T-cell (primary cell): ENCODE data around the gene OR12D2. TPM values are rescaled to one million over a fixed set of nuclear protein-coding genes. Genes with fewer than 3 reads are reported as not detected.
"Not testable (repeated sequence)": the region's sequence is repeated elsewhere in the genome, so short reads cannot be mapped to it uniquely, and the experiment has no call there.

Source experiments
- ATAC-seq, 4 experiments: fragments of 200-7000 bp in 3 of 4; fragments of 150-1000 bp in 1 of 4; cut with Tn5 transposase; replicated peaks in 1 of 4; 1 replicate in 3 of 4; 2 replicates in 1 of 4; pipeline ENCODE4 v1.10.0; 2021; ENCODE audit warnings: moderate library complexity in 3 of 4, mild to moderate bottlenecking in 2 of 4, moderate number of reproducible peaks in 1 of 4
- CTCF ChIA-PET, 2 donors: fragments of 300-600 bp; sonication (Branson Sonifier 250); formaldehyde crosslinking; loops; one replicate each; lab custom pipeline; 2022; ENCODE audit warnings: antibody characterized with exemption in 2 of 2; lab: Charles Lee
- POLR2A ChIA-PET, 2 donors: fragments of 300-600 bp; sonication (Branson Sonifier 250); formaldehyde crosslinking; loops; one replicate each; lab custom pipeline; 2022; ENCODE audit warnings: antibody characterized with exemption in 2 of 2; lab: Charles Lee
- DNase-seq, 35 experiments: peaks; one replicate each; pipeline versions ENCODE4 v3.0.0 to v3.0.0-alpha.2; 2013 to 2023
- H3K27ac ChIP-seq: one replicate; pipeline ENCODE4 v1.5.1; 2013; ENCODE audit warnings: low read length
- H3K27me3 ChIP-seq, 2 experiments: replicated peaks in 1 of 2; 1 replicate in 1 of 2; 2 replicates in 1 of 2; pipeline versions ENCODE4 v1.6.1 to v1.7.0; 2013; ENCODE audit warnings: low read length in 1 of 2, mixed read lengths in 1 of 2; ENCODE audit not compliant: control insufficient read depth in 2 of 2, insufficient read depth in 2 of 2; ENCODE audit errors: extremely low read depth in 1 of 2
- H3K36me3 ChIP-seq, 2 donors: 1 replicate in 1 of 2; 2 replicates in 1 of 2; pipeline versions ENCODE4 v1.6.1 to v1.7.0; 2013; ENCODE audit warnings: low read length in 1 of 2; ENCODE audit not compliant: control insufficient read depth in 2 of 2, insufficient read depth in 1 of 2; ENCODE audit errors: extremely low read depth in 1 of 2
- H3K4me1 ChIP-seq, 2 experiments: 1 replicate in 1 of 2; 2 replicates in 1 of 2; pipeline versions ENCODE4 v1.6.1 to v1.7.0; 2013; ENCODE audit warnings: low read length in 2 of 2, mixed read lengths in 1 of 2; ENCODE audit not compliant: insufficient read depth in 2 of 2, control insufficient read depth in 1 of 2; ENCODE audit errors: extremely low read depth in 1 of 2
- H3K4me3 ChIP-seq, 2 donors: 1 replicate in 1 of 2; 2 replicates in 1 of 2; pipeline versions ENCODE4 v1.5.1 to v1.7.0; 2013; ENCODE audit warnings: mild to moderate bottlenecking in 2 of 2, low read length in 1 of 2, moderate library complexity in 1 of 2; ENCODE audit not compliant: control insufficient read depth in 1 of 2; ENCODE audit errors: extremely low read depth in 1 of 2
- H3K9me3 ChIP-seq: 2 replicates; pipeline ENCODE4 v1.7.0; 2013
- H3K27ac Mint-ChIP-seq, 2 donors: one replicate each; pipeline ENCODE4 v1.8.0; 2020 to 2021; ENCODE audit warnings: mild to moderate bottlenecking in 2 of 2, mixed read lengths in 2 of 2
- H3K27me3 Mint-ChIP-seq, 2 donors: one replicate each; pipeline ENCODE4 v1.8.0; 2021 to 2022; ENCODE audit warnings: mixed read lengths in 2 of 2
- H3K36me3 Mint-ChIP-seq: one replicate; pipeline ENCODE4 v1.8.0; 2021; ENCODE audit warnings: mixed read lengths
- H3K4me1 Mint-ChIP-seq, 3 donors: one replicate each; pipeline ENCODE4 v1.8.0; 2020 to 2022; ENCODE audit warnings: mixed read lengths in 3 of 3, mild to moderate bottlenecking in 1 of 3
- H3K4me3 Mint-ChIP-seq, 3 donors: one replicate each; pipeline ENCODE4 v1.8.0; 2020 to 2022; ENCODE audit warnings: mild to moderate bottlenecking in 3 of 3, mixed read lengths in 3 of 3, moderate library complexity in 3 of 3
- H3K9me3 Mint-ChIP-seq, 3 donors: one replicate each; pipeline ENCODE4 v1.8.0; 2020 to 2022; ENCODE audit warnings: mixed read lengths in 3 of 3
- WGBS: methylation state at CpG from one replicate; pipeline ENCODE4 v1.1.5; 2013; ENCODE audit warnings: missing lambda C conversion rate; ENCODE audit not compliant: insufficient coverage; 5-methylcytosine and 5-hydroxymethylcytosine counted together
- total RNA-seq, 35 experiments: library from RNA in 6 of 35; stranded (reverse) in 6 of 35; fragments of 120-200 nt in 1 of 35; gene quantifications; one replicate each; pipeline versions ENCODE4 v1.2.1 to v1.2.4 and lab custom pipeline; 2013 to 2026

OR12D2 gene
- total RNA-seq, 5 donors from 2014 or later (not counting 1 experiment from before 2014, with no cell fraction given): not detected

- no CpG with 5 or more reads among the region's 2 CpGs for WGBS
- DNase-seq: no peak
- H3K4me1 Mint-ChIP-seq: no peaks in the 10 kb centered on the region
- Histone ChIP-seq H3K27ac (no peak overlapping the region), H3K4me3 (no peak overlapping the region), H3K27me3 (peaks cover 0 to 13% of the 10 kb centered on the region in 2 experiments), H3K4me1 (no peaks in the 10 kb centered on the region), H3K9me3 (no peaks in the 10 kb centered on the region), H3K36me3 (no peaks in the 10 kb centered on the region)
- H3K27me3 Mint-ChIP-seq: peaks cover 52 to 55% of the 10 kb centered on the region in 2 donors
- H3K9me3 Mint-ChIP-seq: peaks cover 0 to 4% (median 0%) of the 10 kb centered on the region in 3 donors
- ChIA-PET CTCF (no interaction called here), POLR2A (no interaction called here)
- no peak overlapping the region for H3K27ac Mint-ChIP-seq
- H3K36me3 Mint-ChIP-seq: no peaks in the 10 kb centered on the region
- no peak overlapping the region for H3K4me3 Mint-ChIP-seq
- no peak for ATAC-seq
Measured at GRCh38 chr6:29424575-29424974, 29.1 kb downstream of the OR12D2 start.

GRCh38 chr6:29425075-29425474 lies 29.6 kb downstream of the OR12D2 start:
- H3K36me3 Mint-ChIP-seq: no peaks in the 10 kb centered on the region
- H3K27me3 ChIP-seq: peaks cover 0 to 13% of the 10 kb centered on the region in 2 experiments
- no peaks in the 10 kb centered on the region for H3K4me1 ChIP-seq
- H3K4me3 ChIP-seq: no peak overlapping the region
- H3K27me3 Mint-ChIP-seq: peaks cover 48 to 51% of the 10 kb centered on the region in 2 donors
- WGBS: no CpG with 5 or more reads among the region's 1 CpG
- H3K4me3 Mint-ChIP-seq: no peak overlapping the region
- no peaks in the 10 kb centered on the region for H3K9me3 ChIP-seq
- H3K27ac ChIP-seq: no peak overlapping the region
- H3K4me1 Mint-ChIP-seq: no peaks in the 10 kb centered on the region
- ChIA-PET POLR2A (no interaction called here), CTCF (no interaction called here)
- H3K36me3 ChIP-seq: no peaks in the 10 kb centered on the region
- peaks cover 0 to 4% (median 0%) of the 10 kb centered on the region in 3 donors for H3K9me3 Mint-ChIP-seq
- no peak overlapping the region for H3K27ac Mint-ChIP-seq
- ATAC-seq (no peak), DNase-seq (no peak)

- WGBS: 100% methylated on average over 2 of the region's 3 CpGs
- no peaks in the 10 kb centered on the region for H3K4me1 Mint-ChIP-seq
Measured at GRCh38 chr6:29426654-29427053, 31.2 kb downstream of the OR12D2 start.

GRCh38 chr6:29436730-29437129 lies 41.3 kb downstream of the OR12D2 start:
- H3K36me3 ChIP-seq, H3K27ac ChIP-seq, DNase-seq, H3K9me3 ChIP-seq, H3K4me1 Mint-ChIP-seq, POLR2A ChIA-PET, H3K27ac Mint-ChIP-seq, H3K4me1 ChIP-seq, ATAC-seq, H3K4me3 Mint-ChIP-seq, H3K36me3 Mint-ChIP-seq, CTCF ChIA-PET, H3K4me3 ChIP-seq: not testable (repeated sequence)
- 86% methylated on average over 5 of the region's 18 CpGs for WGBS
- Mint-ChIP-seq H3K27me3 (peaks cover 48 to 61% of the 10 kb centered on the region in 2 donors), H3K9me3 (peaks cover 0 to 15% (median 0%) of the 10 kb centered on the region in 3 donors)
- peaks cover 2 to 11% of the 10 kb centered on the region in 2 experiments for H3K27me3 ChIP-seq

More at GRCh38 chr6:29426654-29427053, 31.2 kb downstream of the OR12D2 start:
- no peaks in the 10 kb centered on the region for H3K9me3 Mint-ChIP-seq
- Histone ChIP-seq H3K4me1 (no peaks in the 10 kb centered on the region), H3K27ac (no peak overlapping the region), H3K9me3 (no peaks in the 10 kb centered on the region), H3K36me3 (no peaks in the 10 kb centered on the region), H3K27me3 (peaks cover 0 to 13% of the 10 kb centered on the region in 2 experiments), H3K4me3 (no peak overlapping the region)
- H3K27me3 Mint-ChIP-seq: peaks cover 37 to 46% of the 10 kb centered on the region in 2 donors
- ATAC-seq (no peak), DNase-seq (no peak)
- POLR2A ChIA-PET: no interaction called here
- H3K4me3 Mint-ChIP-seq: no peak overlapping the region
- no peak overlapping the region for H3K27ac Mint-ChIP-seq
- CTCF ChIA-PET: no interaction called here
- H3K36me3 Mint-ChIP-seq: no peaks in the 10 kb centered on the region

GRCh38 chr6:29439006-29439405 lies 43.6 kb downstream of the OR12D2 start, which contains the start of gene OR10C1:
TSS of gene OR10C1 (plus strand) at chr6:29439306. CDS start at chr6:29440016, 710 bp downstream.
- Histone ChIP-seq H3K4me3 (no peak within 1 kb of the TSS), H3K27me3 (peaks cover 0 to 11% of the 10 kb centered on the region in 2 experiments), H3K4me1 (no peaks in the 10 kb centered on the region), H3K27ac (no peak within 1 kb of the TSS), H3K9me3 (no peaks in the 10 kb centered on the region), H3K36me3 (no peaks in the 10 kb centered on the region)
- no peak for ATAC-seq
- H3K36me3 Mint-ChIP-seq: no peaks in the 10 kb centered on the region
- no peak for DNase-seq
- no peaks in the 10 kb centered on the region for H3K4me1 Mint-ChIP-seq
- H3K27me3 Mint-ChIP-seq: peaks cover 47 to 57% of the 10 kb centered on the region in 2 donors
- H3K9me3 Mint-ChIP-seq: peaks cover under 1 to 11% (median under 1%) of the 10 kb centered on the region in 3 donors
- ChIA-PET CTCF (interaction anchor here in 1 of 2 donors (0.6 kb wide), 1 partner anchor 158 kb away, joined by 3 read pairs; no protein-coding TSS in a partner anchor), POLR2A (no interaction called here)
- H3K27ac Mint-ChIP-seq: no peak within 1 kb of the TSS
- H3K4me3 Mint-ChIP-seq: no peak within 1 kb of the TSS

- peaks cover 4 to 9% (median 6%) of the 10 kb centered on the region in 3 donors for H3K9me3 Mint-ChIP-seq
- Histone ChIP-seq H3K27ac (no peak overlapping the region), H3K36me3 (no peaks in the 10 kb centered on the region), H3K27me3 (peaks cover 0 to 25% of the 10 kb centered on the region in 2 experiments), H3K4me1 (no peaks in the 10 kb centered on the region), H3K9me3 (no peaks in the 10 kb centered on the region), H3K4me3 (no peak overlapping the region)
- ChIA-PET CTCF (no interaction called here), POLR2A (no interaction called here)
- H3K4me3 Mint-ChIP-seq: no peak overlapping the region
- DNase-seq: no peak
- WGBS: 83% methylated on average over 1 of the region's 1 CpG
- H3K36me3 Mint-ChIP-seq: no peaks in the 10 kb centered on the region
- no peaks in the 10 kb centered on the region for H3K4me1 Mint-ChIP-seq
- H3K27ac Mint-ChIP-seq: no peak overlapping the region
- H3K27me3 Mint-ChIP-seq: peaks cover 63 to 66% of the 10 kb centered on the region in 2 donors
- ATAC-seq: no peak
Measured at GRCh38 chr6:29442719-29443118, 47.3 kb downstream of the OR12D2 start.
